ENCODE data around the gene DND1.
"Not testable (repeated sequence)": the region's sequence is repeated elsewhere in the genome, so short reads cannot be mapped to it uniquely, and the experiment has no call there.

Gene DND1

GRCh38 chr5:140639148-140639981 is 34.0 kb downstream of the DND1 start, which contains the start of gene TMCO6:
Gene TMCO6, plus strand, starts transcription at chr5:140639451. Its CDS starts 77 bp downstream, at chr5:140639528.
- Histone ChIP-seq H3K27me3 (ENCODE audit: control insufficient read depth, insufficient read depth, low read length, poor library complexity, severe bottlenecking) (peaks cover under 1% of the 10 kb centered on the region), H3K4me1 (ENCODE audit: control insufficient read depth, insufficient read depth, low read length) (no peaks in the 10 kb centered on the region), H3K36me3 (ENCODE audit: control insufficient read depth, insufficient read depth, low read length) (peaks cover 9% of the 10 kb centered on the region), H3K4me3 (ENCODE audit: insufficient read depth, low read depth, low read length) (peak within 1 kb of the TSS; percentile 66), H3K9me3 (ENCODE audit: control insufficient read depth, low read length) (no peaks in the 10 kb centered on the region), H3K27ac (ENCODE audit: insufficient read depth, low read depth, low read length, poor library complexity, severe bottlenecking) (no peak within 1 kb of the TSS)
- 1% methylated on average over 63 of the region's 63 CpGs for WGBS, 2 experiments

- H3K27ac ChIP-seq (ENCODE audit: insufficient read depth, low read depth, low read length, poor library complexity, severe bottlenecking); H3K9me3 ChIP-seq (ENCODE audit: control insufficient read depth, low read length); H3K4me3 ChIP-seq (ENCODE audit: insufficient read depth, low read depth, low read length); H3K36me3 ChIP-seq (ENCODE audit: control insufficient read depth, insufficient read depth, low read length); H3K4me1 ChIP-seq (ENCODE audit: control insufficient read depth, insufficient read depth, low read length); H3K27me3 ChIP-seq (ENCODE audit: control insufficient read depth, insufficient read depth, low read length, poor library complexity, severe bottlenecking): not testable (repeated sequence)
- WGBS, 2 experiments, result 70 to 77% methylated on average over 9 of the region's 9 CpGs
Observed at GRCh38 chr5:140638898-140639147, 34.6 kb downstream of the DND1 start.

- no peak overlapping the region for H3K4me3 ChIP-seq (ENCODE audit: insufficient read depth, low read depth, low read length)
- H3K27me3 ChIP-seq (ENCODE audit: control insufficient read depth, insufficient read depth, low read length, poor library complexity, severe bottlenecking), result peaks cover 18% of the 10 kb centered on the region
- H3K4me1 ChIP-seq (ENCODE audit: control insufficient read depth, insufficient read depth, low read length), result no peaks in the 10 kb centered on the region
- no peaks in the 10 kb centered on the region for H3K9me3 ChIP-seq (ENCODE audit: control insufficient read depth, low read length)
- WGBS, 2 experiments, result 89 to 92% methylated on average over 10 of the region's 10 CpGs
- H3K36me3 ChIP-seq (ENCODE audit: control insufficient read depth, insufficient read depth, low read length), result peaks cover 9% of the 10 kb centered on the region
- H3K27ac ChIP-seq (ENCODE audit: insufficient read depth, low read depth, low read length, poor library complexity, severe bottlenecking), result no peak overlapping the region
Observed at GRCh38 chr5:140637371-140638100, 35.8 kb downstream of the DND1 start.

GRCh38 chr5:140635291-140636257 is 37.8 kb downstream of the DND1 start:
- H3K36me3 ChIP-seq (ENCODE audit: control insufficient read depth, insufficient read depth, low read length), result no peaks in the 10 kb centered on the region
- H3K9me3 ChIP-seq (ENCODE audit: control insufficient read depth, low read length), result no peaks in the 10 kb centered on the region
- H3K4me1 ChIP-seq (ENCODE audit: control insufficient read depth, insufficient read depth, low read length), result no peaks in the 10 kb centered on the region
- WGBS, 2 experiments, result 91 to 92% methylated on average over 8 of the region's 8 CpGs
- H3K4me3 ChIP-seq (ENCODE audit: insufficient read depth, low read depth, low read length), result no peak overlapping the region
- peaks cover 38% of the 10 kb centered on the region for H3K27me3 ChIP-seq (ENCODE audit: control insufficient read depth, insufficient read depth, low read length, poor library complexity, severe bottlenecking)
- H3K27ac ChIP-seq (ENCODE audit: insufficient read depth, low read depth, low read length, poor library complexity, severe bottlenecking), result no peak overlapping the region

- H3K4me1 ChIP-seq (ENCODE audit: control insufficient read depth, insufficient read depth, low read length), result no peaks in the 10 kb centered on the region
- H3K27ac ChIP-seq (ENCODE audit: insufficient read depth, low read depth, low read length, poor library complexity, severe bottlenecking), result no peak overlapping the region
- H3K9me3 ChIP-seq (ENCODE audit: control insufficient read depth, low read length), result no peaks in the 10 kb centered on the region
- H3K27me3 ChIP-seq (ENCODE audit: control insufficient read depth, insufficient read depth, low read length, poor library complexity, severe bottlenecking), result peaks cover 45% of the 10 kb centered on the region
- H3K4me3 ChIP-seq (ENCODE audit: insufficient read depth, low read depth, low read length), result no peak overlapping the region
- no peaks in the 10 kb centered on the region for H3K36me3 ChIP-seq (ENCODE audit: control insufficient read depth, insufficient read depth, low read length)
- 60 to 63% methylated on average over 2 of the region's 3 CpGs for WGBS, 2 experiments
Observed at GRCh38 chr5:140634103-140634502, 39.3 kb downstream of the DND1 start.

- no peaks in the 10 kb centered on the region for H3K4me1 ChIP-seq (ENCODE audit: control insufficient read depth, insufficient read depth, low read length)
- no peaks in the 10 kb centered on the region for H3K9me3 ChIP-seq (ENCODE audit: control insufficient read depth, low read length)
- H3K27ac ChIP-seq (ENCODE audit: insufficient read depth, low read depth, low read length, poor library complexity, severe bottlenecking), result no peak overlapping the region
- H3K4me3 ChIP-seq (ENCODE audit: insufficient read depth, low read depth, low read length), result no peak overlapping the region
- 78 to 82% methylated on average over 2 of the region's 2 CpGs for WGBS, 2 experiments
- no peaks in the 10 kb centered on the region for H3K36me3 ChIP-seq (ENCODE audit: control insufficient read depth, insufficient read depth, low read length)
- peaks cover 45% of the 10 kb centered on the region for H3K27me3 ChIP-seq (ENCODE audit: control insufficient read depth, insufficient read depth, low read length, poor library complexity, severe bottlenecking)
Observed at GRCh38 chr5:140633501-140633900, 39.9 kb downstream of the DND1 start.

GRCh38 chr5:140633021-140633471 is 40.3 kb downstream of the DND1 start, which contains the start of gene CD14:
Gene CD14, minus strand, starts transcription at chr5:140633175. Its CDS starts 104 bp downstream, at chr5:140633071.
- H3K9me3 ChIP-seq (ENCODE audit: control insufficient read depth, low read length), result no peaks in the 10 kb centered on the region
- H3K36me3 ChIP-seq (ENCODE audit: control insufficient read depth, insufficient read depth, low read length), result no peaks in the 10 kb centered on the region
- H3K27me3 ChIP-seq (ENCODE audit: control insufficient read depth, insufficient read depth, low read length, poor library complexity, severe bottlenecking), result peaks cover 45% of the 10 kb centered on the region
- no peak within 1 kb of the TSS for H3K27ac ChIP-seq (ENCODE audit: insufficient read depth, low read depth, low read length, poor library complexity, severe bottlenecking)
- no peaks in the 10 kb centered on the region for H3K4me1 ChIP-seq (ENCODE audit: control insufficient read depth, insufficient read depth, low read length)
- 34 to 43% methylated on average over 15 to 16 of the region's 16 CpGs for WGBS, 2 experiments
- peak within 1 kb of the TSS; percentile 15 for H3K4me3 ChIP-seq (ENCODE audit: insufficient read depth, low read depth, low read length)

- no peaks in the 10 kb centered on the region for H3K4me1 ChIP-seq (ENCODE audit: control insufficient read depth, insufficient read depth, low read length)
- H3K27ac ChIP-seq (ENCODE audit: insufficient read depth, low read depth, low read length, poor library complexity, severe bottlenecking), result no peak overlapping the region
- H3K36me3 ChIP-seq (ENCODE audit: control insufficient read depth, insufficient read depth, low read length), result no peaks in the 10 kb centered on the region
- H3K4me3 ChIP-seq (ENCODE audit: insufficient read depth, low read depth, low read length), result peak overlapping the region; percentile 15
- peaks cover 45% of the 10 kb centered on the region for H3K27me3 ChIP-seq (ENCODE audit: control insufficient read depth, insufficient read depth, low read length, poor library complexity, severe bottlenecking)
- H3K9me3 ChIP-seq (ENCODE audit: control insufficient read depth, low read length), result no peaks in the 10 kb centered on the region
- 32 to 35% methylated on average over 51 of the region's 51 CpGs for whole genome bisulfite sequencing, 2 experiments
Observed at GRCh38 chr5:140632366-140633020, 40.9 kb downstream of the DND1 start.

GRCh38 chr5:140631831-140632365 is 41.5 kb downstream of the DND1 start:
- 47% methylated on average over 36 of the region's 36 CpGs for WGBS, 2 experiments
- Histone ChIP-seq H3K4me3 (ENCODE audit: insufficient read depth, low read depth, low read length) (peak overlapping the region; percentile 15), H3K27me3 (ENCODE audit: control insufficient read depth, insufficient read depth, low read length, poor library complexity, severe bottlenecking) (peaks cover 45% of the 10 kb centered on the region), H3K36me3 (ENCODE audit: control insufficient read depth, insufficient read depth, low read length) (no peaks in the 10 kb centered on the region), H3K4me1 (ENCODE audit: control insufficient read depth, insufficient read depth, low read length) (no peaks in the 10 kb centered on the region), H3K9me3 (ENCODE audit: control insufficient read depth, low read length) (no peaks in the 10 kb centered on the region), H3K27ac (ENCODE audit: insufficient read depth, low read depth, low read length, poor library complexity, severe bottlenecking) (no peak overlapping the region)

Measured in ectodermal cell (in vitro differentiated cells).